Stomach (tissue), 4 donors: ENCODE measurements around the gene LZTS2.

Experiments
- CTCF ChIP-seq, 7 experiments: fragments of 450-650 bp in 4 of 7; fragments of 200-600 bp in 3 of 7; sonication (generic) in 3 of 7; IDR thresholded peaks; one replicate each; pipeline ENCODE4 v1.5.1; 2016 to 2019; ENCODE audit warnings: antibody characterized with exemption in 7 of 7, control low read depth in 2 of 7, mild to moderate bottlenecking in 1 of 7
- EP300 ChIP-seq: sonication (generic); formaldehyde crosslinking; IDR thresholded peaks from one replicate; pipeline ENCODE4 v1.6.1; 2017; ENCODE audit warnings: antibody characterized with exemption
- POLR2A ChIP-seq, 4 donors: fragments of 450-650 bp; IDR thresholded peaks; one replicate each; pipeline ENCODE4 v1.6.1; 2016; ENCODE audit warnings: antibody characterized with exemption in 4 of 4, control low read depth in 2 of 4, mild to moderate bottlenecking in 1 of 4, moderate library complexity in 1 of 4
- POLR2AphosphoS5 ChIP-seq, 3 donors: sonication (generic); formaldehyde crosslinking; IDR thresholded peaks; one replicate each; pipeline ENCODE4 v1.6.1; 2016; ENCODE audit warnings: antibody characterized with exemption in 3 of 3

GRCh38 chr10:100963826-100964225, 35.8 kb upstream of the LZTS2 start:
- TF ChIP-seq POLR2A (IDR thresholded peaks at IDR 0.05) (no peak), EP300 (no peak), CTCF (IDR thresholded peaks at IDR 0.05) (no peak), POLR2AphosphoS5 (IDR thresholded peaks at IDR 0.05) (no peak)
